Measurements from ENCODE around the gene ZNF836.

Gene ZNF836

GRCh38 chr19:52112624-52113023 lies 58.8 kb downstream of the ZNF836 start:
- DNase-seq (ENCODE audit: low read depth), result no peak
- TF ChIP-seq, protein P1, sequence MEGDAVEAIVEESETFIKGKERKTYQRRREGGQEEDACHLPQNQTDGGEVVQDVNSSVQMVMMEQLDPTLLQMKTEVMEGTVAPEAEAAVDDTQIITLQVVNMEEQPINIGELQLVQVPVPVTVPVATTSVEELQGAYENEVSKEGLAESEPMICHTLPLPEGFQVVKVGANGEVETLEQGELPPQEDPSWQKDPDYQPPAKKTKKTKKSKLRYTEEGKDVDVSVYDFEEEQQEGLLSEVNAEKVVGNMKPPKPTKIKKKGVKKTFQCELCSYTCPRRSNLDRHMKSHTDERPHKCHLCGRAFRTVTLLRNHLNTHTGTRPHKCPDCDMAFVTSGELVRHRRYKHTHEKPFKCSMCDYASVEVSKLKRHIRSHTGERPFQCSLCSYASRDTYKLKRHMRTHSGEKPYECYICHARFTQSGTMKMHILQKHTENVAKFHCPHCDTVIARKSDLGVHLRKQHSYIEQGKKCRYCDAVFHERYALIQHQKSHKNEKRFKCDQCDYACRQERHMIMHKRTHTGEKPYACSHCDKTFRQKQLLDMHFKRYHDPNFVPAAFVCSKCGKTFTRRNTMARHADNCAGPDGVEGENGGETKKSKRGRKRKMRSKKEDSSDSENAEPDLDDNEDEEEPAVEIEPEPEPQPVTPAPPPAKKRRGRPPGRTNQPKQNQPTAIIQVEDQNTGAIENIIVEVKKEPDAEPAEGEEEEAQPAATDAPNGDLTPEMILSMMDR (IDR thresholded peaks at IDR 0.05; ENCODE audit: control insufficient read depth, extremely low read depth, insufficient read depth), result no peak
- H3K4me3 ChIP-seq (ENCODE audit: low read depth, low read length), result no peak overlapping the region

DNA sequence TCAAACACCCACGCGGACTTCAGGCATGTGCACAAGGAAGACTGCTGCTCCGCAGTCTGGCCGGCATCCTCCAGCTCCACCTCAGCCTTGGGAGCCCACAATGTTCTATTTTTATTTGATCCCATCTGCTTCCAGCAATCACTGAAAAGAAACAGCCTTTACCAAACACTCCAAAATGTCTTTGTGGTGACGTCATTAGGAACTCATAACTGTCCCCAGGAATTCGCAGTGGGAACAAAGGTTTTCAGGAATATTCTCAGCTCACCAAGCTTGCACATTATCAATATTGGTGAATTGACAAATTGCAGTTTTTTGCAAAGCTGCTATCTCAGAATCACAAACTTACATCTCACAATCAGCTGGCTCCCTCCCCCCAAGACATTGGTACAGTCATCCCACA lies 60.6 kb downstream of the ZNF836 start:
- TF ChIP-seq, protein P1 (IDR thresholded peaks at IDR 0.05; ENCODE audit: control insufficient read depth, extremely low read depth, insufficient read depth), result no peak
- no peak overlapping the region for H3K4me3 ChIP-seq (ENCODE audit: low read depth, low read length)
- no peak for DNase-seq (ENCODE audit: low read depth)
